ENCODE results near the gene IKZF1. TPM values are rescaled to one million over a fixed set of nuclear protein-coding genes. Genes with fewer than 3 reads are reported as not detected.

Gene IKZF1
- total RNA-seq, 1 experiment from 2014 or later = 3.7 TPM

- Histone ChIP-seq H3K27ac (ENCODE audit: low read depth, low read length, poor library complexity, severe bottlenecking) (no peak overlapping the region), H3K4me1 (ENCODE audit: insufficient read depth, low read length, poor library complexity, severe bottlenecking) (no peaks in the 10 kb centered on the region), H3K27me3 (replicated peaks; ENCODE audit: insufficient read depth, low read depth, low read length, poor library complexity) (peaks cover under 1% of the 10 kb centered on the region), H3K36me3 (ENCODE audit: insufficient read depth, low read length, poor library complexity, severe bottlenecking) (no peaks in the 10 kb centered on the region), H3K9me3 (ENCODE audit: low read depth, low read length, poor library complexity, severe bottlenecking) (no peaks in the 10 kb centered on the region), H3K4me3 (ENCODE audit: low read depth, low read length, poor library complexity, severe bottlenecking) (no peak overlapping the region)
- no peak for DNase-seq (ENCODE audit: low spot score)
- CTCF ChIA-PET = no interaction called here
- POLR2A ChIA-PET (ENCODE audit: low non-redundant PET) = no interaction called here
- BruUV-seq (replicated peaks) = no TSS peak
- TF ChIP-seq, protein P1, sequence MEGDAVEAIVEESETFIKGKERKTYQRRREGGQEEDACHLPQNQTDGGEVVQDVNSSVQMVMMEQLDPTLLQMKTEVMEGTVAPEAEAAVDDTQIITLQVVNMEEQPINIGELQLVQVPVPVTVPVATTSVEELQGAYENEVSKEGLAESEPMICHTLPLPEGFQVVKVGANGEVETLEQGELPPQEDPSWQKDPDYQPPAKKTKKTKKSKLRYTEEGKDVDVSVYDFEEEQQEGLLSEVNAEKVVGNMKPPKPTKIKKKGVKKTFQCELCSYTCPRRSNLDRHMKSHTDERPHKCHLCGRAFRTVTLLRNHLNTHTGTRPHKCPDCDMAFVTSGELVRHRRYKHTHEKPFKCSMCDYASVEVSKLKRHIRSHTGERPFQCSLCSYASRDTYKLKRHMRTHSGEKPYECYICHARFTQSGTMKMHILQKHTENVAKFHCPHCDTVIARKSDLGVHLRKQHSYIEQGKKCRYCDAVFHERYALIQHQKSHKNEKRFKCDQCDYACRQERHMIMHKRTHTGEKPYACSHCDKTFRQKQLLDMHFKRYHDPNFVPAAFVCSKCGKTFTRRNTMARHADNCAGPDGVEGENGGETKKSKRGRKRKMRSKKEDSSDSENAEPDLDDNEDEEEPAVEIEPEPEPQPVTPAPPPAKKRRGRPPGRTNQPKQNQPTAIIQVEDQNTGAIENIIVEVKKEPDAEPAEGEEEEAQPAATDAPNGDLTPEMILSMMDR (conservative IDR thresholded peaks at IDR 0.05; ENCODE audit: low read depth, low read length) = no peak
- no peak for TF ChIP-seq EZH2 (IDR thresholded peaks at IDR 0.05; ENCODE audit: borderline replicate concordance, low read depth, low read length, poor library complexity, severe bottlenecking)
- intact Hi-C loops (cut with micrococcal nuclease; ENCODE audit: unreplicated experiment) = no loop called here
Observed at GRCh38 chr7:50411332-50411731, 106.8 kb downstream of the IKZF1 start.

GRCh38 chr7:50412973-50413372 is 108.5 kb downstream of the IKZF1 start:
- no TSS peak for BruUV-seq (replicated peaks)
- no peak for TF ChIP-seq EZH2 (IDR thresholded peaks at IDR 0.05; ENCODE audit: borderline replicate concordance, low read depth, low read length, poor library complexity, severe bottlenecking)
- TF ChIP-seq, protein P1 (conservative IDR thresholded peaks at IDR 0.05; ENCODE audit: low read depth, low read length) = no peak
- Histone ChIP-seq H3K4me3 (ENCODE audit: low read depth, low read length, poor library complexity, severe bottlenecking) (no peak overlapping the region), H3K4me1 (ENCODE audit: insufficient read depth, low read length, poor library complexity, severe bottlenecking) (no peaks in the 10 kb centered on the region), H3K36me3 (ENCODE audit: insufficient read depth, low read length, poor library complexity, severe bottlenecking) (no peaks in the 10 kb centered on the region), H3K9me3 (ENCODE audit: low read depth, low read length, poor library complexity, severe bottlenecking) (no peaks in the 10 kb centered on the region), H3K27ac (ENCODE audit: low read depth, low read length, poor library complexity, severe bottlenecking) (no peak overlapping the region), H3K27me3 (replicated peaks; ENCODE audit: insufficient read depth, low read depth, low read length, poor library complexity) (no peaks in the 10 kb centered on the region)
- CTCF ChIA-PET = no interaction called here
- no peak for DNase-seq (ENCODE audit: low spot score)
- POLR2A ChIA-PET (ENCODE audit: low non-redundant PET) = no interaction called here
- intact Hi-C loops (cut with micrococcal nuclease; ENCODE audit: unreplicated experiment) = no loop called here

DNA sequence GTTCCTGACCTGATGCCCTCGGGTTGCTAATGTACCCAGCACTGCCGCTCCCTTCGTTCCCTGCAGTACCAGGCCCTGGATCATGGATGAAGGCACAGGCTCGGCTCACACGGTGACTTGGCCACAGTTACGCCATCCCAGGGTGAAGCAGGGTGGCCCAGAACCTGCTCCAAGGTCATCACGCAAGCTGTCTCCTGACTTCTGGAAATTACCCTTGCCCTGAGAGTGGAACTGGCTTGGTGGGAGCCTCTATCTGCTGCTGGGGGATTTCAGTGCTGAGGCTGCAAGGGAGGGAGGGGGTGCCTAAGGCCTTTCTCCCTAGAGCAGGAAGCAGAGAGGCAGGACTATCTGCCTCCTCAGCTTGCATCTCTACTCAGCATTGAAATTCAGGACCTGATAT is 109.0 kb downstream of the IKZF1 start:
- TF ChIP-seq, protein P1 (conservative IDR thresholded peaks at IDR 0.05; ENCODE audit: low read depth, low read length) = no peak
- TF ChIP-seq EZH2 (IDR thresholded peaks at IDR 0.05; ENCODE audit: borderline replicate concordance, low read depth, low read length, poor library complexity, severe bottlenecking) = no peak
- ChIA-PET POLR2A (ENCODE audit: low non-redundant PET) (no interaction called here), CTCF (no interaction called here)
- intact Hi-C loops (cut with micrococcal nuclease; ENCODE audit: unreplicated experiment) = no loop called here
- no peak overlapping the region for H3K4me3 ChIP-seq (ENCODE audit: low read depth, low read length, poor library complexity, severe bottlenecking)
- H3K4me1 ChIP-seq (ENCODE audit: insufficient read depth, low read length, poor library complexity, severe bottlenecking) = no peaks in the 10 kb centered on the region
- H3K27me3 ChIP-seq (replicated peaks; ENCODE audit: insufficient read depth, low read depth, low read length, poor library complexity) = no peaks in the 10 kb centered on the region
- no peak overlapping the region for H3K27ac ChIP-seq (ENCODE audit: low read depth, low read length, poor library complexity, severe bottlenecking)
- no peaks in the 10 kb centered on the region for H3K9me3 ChIP-seq (ENCODE audit: low read depth, low read length, poor library complexity, severe bottlenecking)
- no TSS peak for BruUV-seq (replicated peaks)
- no peaks in the 10 kb centered on the region for H3K36me3 ChIP-seq (ENCODE audit: insufficient read depth, low read length, poor library complexity, severe bottlenecking)
- DNase-seq (ENCODE audit: low spot score) = no peak

Measured in A673 (cell line).